Measurements from ENCODE around the gene NFAM1.

Gene NFAM1

GRCh38 chr22:42430528-42431125 is 1.6 kb downstream of the NFAM1 start:
- no peak for TF ChIP-seq CTCF (IDR thresholded peaks at IDR 0.05)

- TF ChIP-seq CTCF (IDR thresholded peaks at IDR 0.05) = no peak
These were observed 3.4 kb downstream of the NFAM1 start for GRCh38 chr22:42428760-42429159.

- TF ChIP-seq CTCF (IDR thresholded peaks at IDR 0.05) = no peak
These were observed 4.2 kb downstream of the NFAM1 start for GRCh38 chr22:42428025-42428424.

GRCh38 chr22:42427167-42427566 is 5.0 kb downstream of the NFAM1 start:
- TF ChIP-seq CTCF (IDR thresholded peaks at IDR 0.05) = no peak

GRCh38 chr22:42425989-42426355 is 6.2 kb downstream of the NFAM1 start:
- TF ChIP-seq CTCF (IDR thresholded peaks at IDR 0.05) = no peak

GRCh38 chr22:42425337-42425988 is 6.7 kb downstream of the NFAM1 start:
- TF ChIP-seq CTCF (IDR thresholded peaks at IDR 0.05) = no peak

GRCh38 chr22:42419243-42419881 is 12.8 kb downstream of the NFAM1 start:
- no peak for TF ChIP-seq CTCF (IDR thresholded peaks at IDR 0.05)

Data from LNCAP (cell line).